ENCODE data around the gene CRADD.

CRADD gene

GRCh38 chr12:93663006-93663728 lies 14.0 kb upstream of the CRADD start:
- Histone ChIP-seq H3K4me1 (no peaks in the 10 kb centered on the region), H3K36me3 (no peaks in the 10 kb centered on the region), H3K4me3 (no peak overlapping the region), H3K9me3 (no peaks in the 10 kb centered on the region), H3K27me3 (no peaks in the 10 kb centered on the region), H3K27ac (no peak overlapping the region)
- intact Hi-C loops (cut with DNase I; ENCODE audit: low total_unique reads): no loop called here
- TF ChIP-seq CTCF (IDR thresholded peaks at IDR 0.05): no peak
- DNase-seq: peak in 1 of 2 donors; percentile 37

- Histone ChIP-seq H3K4me1 (no peaks in the 10 kb centered on the region), H3K27ac (no peak overlapping the region), H3K27me3 (no peaks in the 10 kb centered on the region), H3K4me3 (no peak overlapping the region), H3K9me3 (no peaks in the 10 kb centered on the region), H3K36me3 (no peaks in the 10 kb centered on the region)
- no peak for DNase-seq
- TF ChIP-seq CTCF (IDR thresholded peaks at IDR 0.05): no peak
- intact Hi-C loops (cut with DNase I; ENCODE audit: low total_unique reads): no loop called here
These were observed 13.5 kb upstream of the CRADD start for GRCh38 chr12:93663729-93664084.

- no peak for DNase-seq
These were observed 12.5 kb upstream of the CRADD start for GRCh38 chr12:93664573-93665138.

GRCh38 chr12:93667672-93668071 lies 9.5 kb upstream of the CRADD start:
- Histone ChIP-seq H3K4me1 (no peaks in the 10 kb centered on the region), H3K27ac (no peak overlapping the region), H3K27me3 (no peaks in the 10 kb centered on the region), H3K4me3 (no peak overlapping the region), H3K36me3 (no peaks in the 10 kb centered on the region), H3K9me3 (no peaks in the 10 kb centered on the region)
- DNase-seq: no peak
- intact Hi-C loops (cut with DNase I; ENCODE audit: low total_unique reads): no loop called here
- no peak for TF ChIP-seq CTCF (IDR thresholded peaks at IDR 0.05)

More at GRCh38 chr12:93664573-93665138, 12.5 kb upstream of the CRADD start:
- intact Hi-C loops (cut with DNase I; ENCODE audit: low total_unique reads): no loop called here
- no peaks in the 10 kb centered on the region for H3K36me3 ChIP-seq
- H3K4me3 ChIP-seq: no peak overlapping the region
- no peaks in the 10 kb centered on the region for H3K9me3 ChIP-seq
- H3K4me1 ChIP-seq: no peaks in the 10 kb centered on the region
- TF ChIP-seq CTCF (IDR thresholded peaks at IDR 0.05): no peak
- H3K27ac ChIP-seq: no peak overlapping the region
- H3K27me3 ChIP-seq: no peaks in the 10 kb centered on the region

GRCh38 chr12:93668919-93669418 lies 8.2 kb upstream of the CRADD start:
- Histone ChIP-seq H3K36me3 (no peaks in the 10 kb centered on the region), H3K4me3 (no peak overlapping the region), H3K27me3 (no peaks in the 10 kb centered on the region), H3K4me1 (no peaks in the 10 kb centered on the region), H3K27ac (no peak overlapping the region), H3K9me3 (no peaks in the 10 kb centered on the region)
- DNase-seq: no peak
- intact Hi-C loops (cut with DNase I; ENCODE audit: low total_unique reads): no loop called here
- no peak for TF ChIP-seq CTCF (IDR thresholded peaks at IDR 0.05)

Data from tibial artery (tissue), 4 donors.